K562 (cell line): ENCODE measurements around the gene SORCS2. TPM values are rescaled to one million over a fixed set of nuclear protein-coding genes. Genes with fewer than 3 reads are reported as not detected.

ENCODE experiments used
- C11orf30 ChIP-seq: fragments of 450-650 bp; IDR thresholded peaks from 2 replicates; pipeline ENCODE4 v1.6.1; 2016; ENCODE audit warnings: low read depth, mild to moderate bottlenecking
- MEIS2 ChIP-seq: fragments of 450-650 bp; IDR thresholded peaks from 2 replicates; pipeline ENCODE4 v1.6.1; 2014; ENCODE audit warnings: mild to moderate bottlenecking; ENCODE audit not compliant: partially characterized antibody
- RBM22 ChIP-seq: fragments of 200-400 bp; formaldehyde crosslinking; IDR thresholded peaks from 2 replicates; pipeline ENCODE4 v1.6.1; 2018; ENCODE audit warnings: low read length, low read depth; ENCODE audit not compliant: poor library complexity, severe bottlenecking
- TGIF2 ChIP-seq: sonication (generic); formaldehyde crosslinking; IDR thresholded peaks from 2 replicates; pipeline ENCODE4 v1.8.1; 2022; ENCODE audit warnings: mild to moderate bottlenecking, missing genetic modification reagents, moderate library complexity
- polyA plus RNA-seq, 8 experiments: library from polyadenylated mRNA; depleted of rRNA in 4 of 8; stranded (reverse) in 5 of 8; unstranded in 3 of 8; fragments of >200 nt; fragmentation: Nextera tagmentation in 2 of 8; fragmentation: Illumina TruSeq in 1 of 8; extraction: Ambion mirVana in 2 of 8; extraction: Trizol in 1 of 8; gene quantifications; 2 replicates each; pipeline versions ENCODE4 v1.2.1 to v1.2.3, GENCODE V29; 2011 to 2014; ENCODE audit warnings: inconsistent platforms in 1 of 8, missing spikeins in 1 of 8
- total RNA-seq, 7 experiments: library from RNA; depleted of rRNA in 6 of 7; stranded (reverse); fragments of >200 nt in 6 of 7; fragmentation: Illumina TruSeq in 2 of 7; extraction: Trizol in 2 of 7; gene quantifications; 2 replicates each; pipeline versions ENCODE4 v1.2.1 to v1.2.3, GENCODE V29; 2011 to 2021; ENCODE audit warnings: low replicate concordance in 1 of 7
- TF ChIP-seq, protein P1 (sequence below): fragments of 450-650 bp; IDR thresholded peaks from 2 replicates; pipeline ENCODE4 v1.6.1; 2018; ENCODE audit warnings: mild to moderate bottlenecking, low read depth; ENCODE audit not compliant: partially characterized antibody
- TF ChIP-seq, protein P2 (sequence below), 2 experiments: fragments of 450-650 bp; IDR thresholded peaks; 2 replicates each; pipeline ENCODE4 v1.6.1; 2016; ENCODE audit warnings: mild to moderate bottlenecking in 2 of 2, borderline replicate concordance in 1 of 2, low read depth in 1 of 2, moderate library complexity in 1 of 2
- TF ChIP-seq, protein P3 (sequence below): sonication (generic); formaldehyde crosslinking; IDR thresholded peaks from 2 replicates; pipeline ENCODE4 v1.8.1; 2022; ENCODE audit warnings: missing genetic modification reagents

SORCS2 gene
- total and polyA plus RNA-seq, 9 of the 15 experiments (the other 6 are each of a cell fraction or from before 2014, with no cell fraction given) = not detected

DNA sequence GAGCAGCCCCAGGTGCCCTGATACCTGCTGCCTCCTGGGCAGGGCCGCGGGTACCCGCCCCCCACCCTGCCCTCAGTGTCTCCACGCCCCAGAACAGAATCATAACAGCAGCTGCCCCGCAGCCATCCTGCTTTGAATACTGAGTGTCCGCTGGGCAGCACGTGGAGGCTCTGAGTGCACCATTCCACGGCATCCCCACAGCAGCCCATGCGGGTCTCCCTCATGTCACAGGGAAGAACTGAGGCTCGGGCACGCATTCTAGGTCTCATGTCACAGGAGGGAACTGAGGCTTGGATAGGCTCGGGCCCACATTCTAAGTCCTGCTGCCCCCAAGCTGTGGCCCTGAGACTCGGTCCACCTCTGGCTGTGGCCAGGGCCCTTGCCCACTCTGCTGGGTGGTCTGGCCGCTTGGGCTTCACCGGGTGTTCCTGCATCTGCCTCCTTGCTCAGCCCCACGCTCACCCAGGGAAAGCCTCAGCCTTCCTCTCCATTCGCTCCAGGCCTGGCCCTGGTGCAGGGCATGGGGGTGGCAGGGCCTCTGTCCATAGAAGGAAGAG is 464.0 kb downstream of the SORCS2 start (continued):
- TF ChIP-seq, protein P1, sequence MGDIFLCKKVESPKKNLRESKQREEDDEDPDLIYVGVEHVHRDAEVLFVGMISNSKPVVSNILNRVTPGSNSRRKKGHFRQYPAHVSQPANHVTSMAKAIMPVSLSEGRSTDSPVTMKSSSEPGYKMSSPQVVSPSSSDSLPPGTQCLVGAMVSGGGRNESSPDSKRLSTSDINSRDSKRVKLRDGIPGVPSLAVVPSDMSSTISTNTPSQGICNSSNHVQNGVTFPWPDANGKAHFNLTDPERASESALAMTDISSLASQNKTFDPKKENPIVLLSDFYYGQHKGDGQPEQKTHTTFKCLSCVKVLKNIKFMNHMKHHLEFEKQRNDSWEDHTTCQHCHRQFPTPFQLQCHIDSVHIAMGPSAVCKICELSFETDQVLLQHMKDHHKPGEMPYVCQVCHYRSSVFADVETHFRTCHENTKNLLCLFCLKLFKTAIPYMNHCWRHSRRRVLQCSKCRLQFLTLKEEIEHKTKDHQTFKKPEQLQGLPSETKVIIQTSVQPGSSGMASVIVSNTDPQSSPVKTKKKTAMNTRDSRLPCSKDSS = no peak
- TF ChIP-seq C11orf30 = no peak
- no peak for TF ChIP-seq TGIF2
- no peak for TF ChIP-seq RBM22
- TF ChIP-seq, protein P2, sequence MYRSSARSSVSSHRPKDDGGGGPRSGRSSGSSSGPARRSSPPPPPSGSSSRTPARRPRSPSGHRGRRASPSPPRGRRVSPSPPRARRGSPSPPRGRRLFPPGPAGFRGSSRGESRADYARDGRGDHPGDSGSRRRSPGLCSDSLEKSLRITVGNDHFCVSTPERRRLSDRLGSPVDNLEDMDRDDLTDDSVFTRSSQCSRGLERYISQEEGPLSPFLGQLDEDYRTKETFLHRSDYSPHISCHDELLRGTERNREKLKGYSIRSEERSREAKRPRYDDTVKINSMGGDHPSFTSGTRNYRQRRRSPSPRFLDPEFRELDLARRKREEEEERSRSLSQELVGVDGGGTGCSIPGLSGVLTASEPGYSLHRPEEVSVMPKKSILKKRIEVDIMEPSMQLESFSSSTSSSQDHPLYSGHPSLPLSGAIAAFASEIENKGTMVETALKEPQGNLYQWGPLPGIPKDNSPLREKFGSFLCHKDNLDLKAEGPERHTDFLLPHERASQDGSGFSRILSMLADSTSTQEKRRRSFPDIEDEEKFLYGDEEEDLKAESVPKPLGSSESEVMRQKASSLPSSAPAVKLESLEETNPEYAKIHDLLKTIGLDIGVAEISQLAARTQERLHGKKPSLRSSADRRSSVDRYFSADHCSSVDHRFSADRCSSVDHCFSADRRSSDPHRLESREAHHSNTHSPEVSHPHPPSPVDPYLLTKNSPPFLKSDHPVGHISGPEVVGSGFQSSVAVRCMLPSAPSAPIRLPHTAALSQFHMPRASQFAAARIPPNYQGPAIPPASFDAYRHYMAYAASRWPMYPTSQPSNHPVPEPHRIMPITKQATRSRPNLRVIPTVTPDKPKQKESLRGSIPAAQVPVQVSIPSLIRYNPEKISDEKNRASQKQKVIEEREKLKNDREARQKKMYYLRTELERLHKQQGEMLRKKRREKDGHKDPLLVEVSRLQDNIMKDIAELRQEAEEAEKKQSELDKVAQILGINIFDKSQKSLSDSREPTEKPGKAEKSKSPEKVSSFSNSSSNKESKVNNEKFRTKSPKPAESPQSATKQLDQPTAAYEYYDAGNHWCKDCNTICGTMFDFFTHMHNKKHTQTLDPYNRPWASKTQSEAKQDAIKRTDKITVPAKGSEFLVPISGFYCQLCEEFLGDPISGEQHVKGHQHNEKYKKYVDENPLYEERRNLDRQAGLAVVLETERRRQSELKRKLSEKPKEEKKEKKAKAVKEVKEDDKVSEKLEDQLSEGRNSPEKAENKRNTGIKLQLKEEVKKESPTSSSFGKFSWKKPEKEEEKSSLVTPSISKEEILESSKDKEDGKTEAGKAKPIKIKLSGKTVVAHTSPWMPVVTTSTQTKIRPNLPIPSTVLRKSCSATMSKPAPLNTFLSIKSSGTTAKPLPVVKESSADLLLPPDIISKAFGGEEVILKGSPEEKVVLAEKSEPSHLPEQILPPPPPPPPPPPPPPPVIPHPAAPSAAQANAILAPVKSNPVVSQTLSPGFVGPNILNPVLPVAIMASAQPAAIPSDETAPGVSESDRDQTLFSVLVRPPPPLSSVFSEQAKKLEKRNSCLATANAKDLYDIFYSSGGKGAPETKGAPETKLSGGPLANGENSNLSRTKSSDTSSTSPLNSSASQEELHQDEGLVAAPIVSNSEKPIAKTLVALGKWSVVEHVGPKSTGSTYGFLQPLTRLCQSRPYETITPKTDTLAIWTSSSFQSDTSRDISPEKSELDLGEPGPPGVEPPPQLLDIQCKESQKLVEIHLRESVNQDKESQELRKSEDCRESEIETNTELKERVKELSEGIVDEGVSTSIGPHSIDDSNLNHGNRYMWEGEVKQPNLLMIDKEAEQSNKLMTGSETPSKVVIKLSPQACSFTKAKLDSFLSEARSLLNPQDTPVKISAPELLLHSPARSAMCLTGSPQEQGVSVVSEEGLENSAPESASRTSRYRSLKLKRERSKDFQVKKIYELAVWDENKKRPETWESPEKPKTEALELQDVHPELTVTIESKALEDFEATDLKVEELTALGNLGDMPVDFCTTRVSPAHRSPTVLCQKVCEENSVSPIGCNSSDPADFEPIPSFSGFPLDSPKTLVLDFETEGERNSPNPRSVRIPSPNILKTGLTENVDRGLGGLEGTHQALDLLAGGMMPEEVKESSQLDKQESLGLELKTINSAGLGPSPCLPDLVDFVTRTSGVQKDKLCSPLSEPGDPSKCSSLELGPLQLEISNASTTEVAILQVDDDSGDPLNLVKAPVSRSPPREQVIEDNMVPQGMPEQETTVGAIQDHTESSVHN (IDR thresholded peaks at IDR 0.05; ENCODE audit: borderline replicate concordance in 1 of 2, low read depth in 1 of 2) = no peak
- TF ChIP-seq, protein P3, sequence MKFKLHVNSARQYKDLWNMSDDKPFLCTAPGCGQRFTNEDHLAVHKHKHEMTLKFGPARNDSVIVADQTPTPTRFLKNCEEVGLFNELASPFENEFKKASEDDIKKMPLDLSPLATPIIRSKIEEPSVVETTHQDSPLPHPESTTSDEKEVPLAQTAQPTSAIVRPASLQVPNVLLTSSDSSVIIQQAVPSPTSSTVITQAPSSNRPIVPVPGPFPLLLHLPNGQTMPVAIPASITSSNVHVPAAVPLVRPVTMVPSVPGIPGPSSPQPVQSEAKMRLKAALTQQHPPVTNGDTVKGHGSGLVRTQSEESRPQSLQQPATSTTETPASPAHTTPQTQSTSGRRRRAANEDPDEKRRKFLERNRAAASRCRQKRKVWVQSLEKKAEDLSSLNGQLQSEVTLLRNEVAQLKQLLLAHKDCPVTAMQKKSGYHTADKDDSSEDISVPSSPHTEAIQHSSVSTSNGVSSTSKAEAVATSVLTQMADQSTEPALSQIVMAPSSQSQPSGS (CRISPR knock-in tag) = no peak
- TF ChIP-seq MEIS2 = no peak
- TF ChIP-seq, all 486 proteins: peak for 0
